Measurements from ENCODE around the gene EPHA1.
A peak's percentile ranks its signal among the peaks of the same experiment; 100 is the strongest.

EPHA1 gene

DNA sequence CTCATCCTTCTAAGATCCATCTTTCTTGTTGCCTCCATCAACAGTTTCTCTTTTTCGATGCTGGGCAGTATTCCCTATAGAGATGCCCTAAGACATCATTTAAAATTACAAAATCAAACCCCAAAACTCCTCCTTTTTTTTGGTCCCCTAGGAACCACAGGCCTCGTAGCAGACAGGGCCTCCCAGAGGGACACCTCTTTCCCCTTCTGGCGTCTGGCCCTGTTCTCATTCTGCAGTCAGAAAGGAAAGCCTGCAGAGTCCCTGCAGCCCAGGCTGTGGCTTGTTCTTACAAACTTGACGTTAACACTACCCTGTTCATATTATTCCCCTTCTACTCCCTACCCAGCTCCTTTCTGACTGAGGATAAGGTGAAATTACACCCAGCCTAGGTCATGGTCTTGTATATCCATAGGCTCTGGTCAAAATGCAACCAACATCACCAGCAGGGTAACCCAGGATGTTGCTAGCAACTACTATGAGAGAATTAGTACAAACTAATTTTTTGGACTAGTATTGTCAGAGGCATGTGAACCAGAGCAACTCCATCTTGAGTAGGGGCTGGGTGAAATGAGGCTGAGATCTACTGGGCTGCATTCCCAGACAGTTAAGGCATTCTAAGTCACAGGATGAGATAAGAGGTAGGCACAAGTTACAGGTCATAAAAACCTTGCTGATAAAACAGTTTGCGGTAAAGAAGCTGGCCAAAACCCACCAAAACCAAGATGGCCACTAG lies 3.5 kb upstream of the EPHA1 start:
- DNase-seq (ENCODE audit: low spot score) (no peak), ATAC-seq (ENCODE audit: low read depth) (no peak)
- no peak overlapping the region for H3K27ac ChIP-seq (ENCODE audit: poor library complexity, severe bottlenecking)
- peaks cover 13% of the 10 kb centered on the region for H3K4me1 ChIP-seq (ENCODE audit: insufficient read depth, poor library complexity, severe bottlenecking)
- H3K9me3 ChIP-seq (ENCODE audit: severe bottlenecking) = no peaks in the 10 kb centered on the region
- H3K4me3 ChIP-seq (ENCODE audit: severe bottlenecking) = no peak overlapping the region
- TF ChIP-seq, protein P1, sequence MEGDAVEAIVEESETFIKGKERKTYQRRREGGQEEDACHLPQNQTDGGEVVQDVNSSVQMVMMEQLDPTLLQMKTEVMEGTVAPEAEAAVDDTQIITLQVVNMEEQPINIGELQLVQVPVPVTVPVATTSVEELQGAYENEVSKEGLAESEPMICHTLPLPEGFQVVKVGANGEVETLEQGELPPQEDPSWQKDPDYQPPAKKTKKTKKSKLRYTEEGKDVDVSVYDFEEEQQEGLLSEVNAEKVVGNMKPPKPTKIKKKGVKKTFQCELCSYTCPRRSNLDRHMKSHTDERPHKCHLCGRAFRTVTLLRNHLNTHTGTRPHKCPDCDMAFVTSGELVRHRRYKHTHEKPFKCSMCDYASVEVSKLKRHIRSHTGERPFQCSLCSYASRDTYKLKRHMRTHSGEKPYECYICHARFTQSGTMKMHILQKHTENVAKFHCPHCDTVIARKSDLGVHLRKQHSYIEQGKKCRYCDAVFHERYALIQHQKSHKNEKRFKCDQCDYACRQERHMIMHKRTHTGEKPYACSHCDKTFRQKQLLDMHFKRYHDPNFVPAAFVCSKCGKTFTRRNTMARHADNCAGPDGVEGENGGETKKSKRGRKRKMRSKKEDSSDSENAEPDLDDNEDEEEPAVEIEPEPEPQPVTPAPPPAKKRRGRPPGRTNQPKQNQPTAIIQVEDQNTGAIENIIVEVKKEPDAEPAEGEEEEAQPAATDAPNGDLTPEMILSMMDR (IDR thresholded peaks at IDR 0.05; ENCODE audit: poor library complexity, severe bottlenecking) = no peak
- H3K36me3 ChIP-seq (ENCODE audit: low read depth) = no peaks in the 10 kb centered on the region; the same call in 1 of the 2 replicates
- H3K27me3 ChIP-seq (ENCODE audit: insufficient read depth, poor library complexity, severe bottlenecking) = no peaks in the 10 kb centered on the region

DNA sequence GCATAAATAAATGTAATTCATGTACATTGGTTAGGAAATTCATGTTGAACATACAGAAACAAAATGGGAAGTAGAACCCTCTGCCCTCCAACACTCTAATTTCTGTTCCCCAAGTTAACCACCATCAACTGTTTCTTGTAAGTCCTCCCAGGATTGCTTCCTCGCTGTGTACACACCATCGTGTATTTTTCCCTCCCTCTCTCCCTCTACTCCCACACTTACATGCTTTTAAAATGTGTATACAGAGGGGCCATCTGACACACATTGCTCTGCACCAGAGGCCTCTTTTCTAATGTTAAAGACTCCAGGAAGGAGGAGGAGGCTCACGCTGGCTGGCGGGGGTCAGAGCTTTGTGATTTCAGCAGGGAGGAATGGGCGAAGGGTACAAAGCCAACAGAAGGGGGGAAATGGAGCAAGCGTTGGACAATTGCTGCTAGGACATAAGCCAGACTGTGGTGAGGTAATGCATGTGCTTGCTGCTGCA lies 1.9 kb upstream of the EPHA1 start:
- no peaks in the 10 kb centered on the region for H3K27me3 ChIP-seq (ENCODE audit: insufficient read depth, poor library complexity, severe bottlenecking)
- H3K36me3 ChIP-seq (ENCODE audit: low read depth) = peaks cover 12% of the 10 kb centered on the region; the same call in 1 of the 2 replicates
- H3K4me1 ChIP-seq (ENCODE audit: insufficient read depth, poor library complexity, severe bottlenecking) = peaks cover 7% of the 10 kb centered on the region
- H3K4me3 ChIP-seq (ENCODE audit: severe bottlenecking) = no peak overlapping the region
- no peaks in the 10 kb centered on the region for H3K9me3 ChIP-seq (ENCODE audit: severe bottlenecking)
- H3K27ac ChIP-seq (ENCODE audit: poor library complexity, severe bottlenecking) = no peak overlapping the region
- ATAC-seq (ENCODE audit: low read depth) = no peak
- TF ChIP-seq, protein P1 (IDR thresholded peaks at IDR 0.05; ENCODE audit: poor library complexity, severe bottlenecking) = no peak
- no peak for DNase-seq (ENCODE audit: low spot score)

- H3K27ac ChIP-seq (ENCODE audit: poor library complexity, severe bottlenecking) = peak overlapping the region; percentile 59
Observed at GRCh38 chr7:143408252-143408685, 387 bp downstream of the EPHA1 start.

DNA sequence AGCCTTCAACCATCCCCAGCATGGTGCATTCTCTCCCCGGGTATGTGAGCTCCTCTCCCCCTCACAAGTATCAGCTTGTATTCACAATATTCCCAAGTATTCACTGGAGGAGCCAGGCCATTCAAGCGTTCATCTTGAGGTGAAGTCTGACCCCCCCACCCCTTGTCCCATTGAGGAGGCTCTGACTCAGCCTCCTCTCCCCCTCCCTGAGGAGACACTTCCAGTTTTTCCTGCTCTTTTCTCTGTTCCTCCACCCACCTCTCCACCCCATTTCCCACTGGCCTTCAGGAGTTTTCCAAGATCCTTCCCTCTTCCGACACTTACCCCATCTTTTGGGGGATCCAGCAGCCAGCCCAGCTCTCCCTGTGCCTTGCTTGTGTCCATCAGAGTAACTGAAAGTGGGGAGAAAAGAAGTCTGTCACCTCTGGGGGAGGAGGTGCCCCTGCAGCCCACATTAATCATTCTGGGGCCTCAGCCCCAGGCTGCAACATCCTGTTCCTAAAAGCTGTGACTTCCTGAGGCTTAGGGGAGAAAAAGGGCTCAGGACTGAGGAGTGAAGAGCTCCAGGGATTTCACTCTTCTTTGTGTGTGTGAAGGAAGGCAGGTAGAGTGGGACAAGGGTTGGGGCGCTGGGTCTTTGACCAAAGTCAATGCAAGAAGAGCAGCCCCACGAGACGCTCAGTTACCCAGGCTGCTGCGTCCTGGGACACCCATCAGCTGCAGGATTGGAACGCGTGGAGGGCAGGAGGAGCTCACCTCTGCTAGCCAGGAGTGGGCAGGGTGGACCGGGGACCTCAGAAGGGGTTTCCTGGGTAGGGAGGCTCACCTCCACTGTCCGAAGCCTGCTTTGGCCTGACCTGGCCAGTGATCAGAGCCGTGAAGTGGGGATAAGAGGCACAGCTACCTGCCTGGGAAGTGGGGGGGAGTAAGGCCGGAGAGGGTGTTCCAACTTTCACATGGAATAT lies 1.1 kb downstream of the EPHA1 start:
- TF ChIP-seq, protein P1 (IDR thresholded peaks at IDR 0.05; ENCODE audit: poor library complexity, severe bottlenecking) = no peak
- no peak for DNase-seq (ENCODE audit: low spot score)
- Histone ChIP-seq H3K4me1 (ENCODE audit: insufficient read depth, poor library complexity, severe bottlenecking) (peaks cover 4% of the 10 kb centered on the region), H3K4me3 (ENCODE audit: severe bottlenecking) (peak overlapping the region; percentile 64), H3K9me3 (ENCODE audit: severe bottlenecking) (no peaks in the 10 kb centered on the region), H3K36me3 (ENCODE audit: low read depth) (peaks cover 24% of the 10 kb centered on the region; the same call in 1 of the 2 replicates), H3K27me3 (ENCODE audit: insufficient read depth, poor library complexity, severe bottlenecking) (no peaks in the 10 kb centered on the region), H3K27ac (ENCODE audit: poor library complexity, severe bottlenecking) (peak overlapping the region; percentile 59)
- peak; percentile 41 for ATAC-seq (ENCODE audit: low read depth)

More at GRCh38 chr7:143408252-143408685, 387 bp downstream of the EPHA1 start:
- ATAC-seq (ENCODE audit: low read depth) = peak; percentile 37
- no peak for DNase-seq (ENCODE audit: low spot score)
- Histone ChIP-seq H3K27me3 (ENCODE audit: insufficient read depth, poor library complexity, severe bottlenecking) (no peaks in the 10 kb centered on the region), H3K36me3 (ENCODE audit: low read depth) (peaks cover 24% of the 10 kb centered on the region; the same call in 1 of the 2 replicates), H3K4me3 (ENCODE audit: severe bottlenecking) (peak overlapping the region; percentile 64), H3K9me3 (ENCODE audit: severe bottlenecking) (no peaks in the 10 kb centered on the region), H3K4me1 (ENCODE audit: insufficient read depth, poor library complexity, severe bottlenecking) (peaks cover 4% of the 10 kb centered on the region)
- TF ChIP-seq, protein P1 (IDR thresholded peaks at IDR 0.05; ENCODE audit: poor library complexity, severe bottlenecking) = no peak

All from RWPE2 (cell line).